ENCODE results near the gene SLC35F3. TPM values are rescaled to one million over a fixed set of nuclear protein-coding genes. Genes with fewer than 3 reads are reported as not detected.

SLC35F3 gene
- total RNA-seq, 2 experiments from 2014 or later, result 0.08 TPM; not detected in 1

GRCh38 chr1:234044079-234044478 lies 139.6 kb downstream of the SLC35F3 start:
- Histone ChIP-seq H3K27ac (ENCODE audit: low read depth in 1 of 2, low read length in 2 of 2) (no peak overlapping the region), H3K4me3 (ENCODE audit: low read length) (no peak overlapping the region), H3K9me3 (ENCODE audit: control insufficient read depth in 1 of 2, insufficient read depth in 1 of 2, low read length in 2 of 2) (peaks cover 1 to 3% of the 10 kb centered on the region in 2 experiments), H3K36me3 (ENCODE audit: insufficient read depth, low read length) (no peaks in the 10 kb centered on the region), H3K27me3 (ENCODE audit: control insufficient read depth in 1 of 2, insufficient read depth in 2 of 2, low read length in 2 of 2) (no peaks in the 10 kb centered on the region), H3K4me1 (ENCODE audit: insufficient read depth, low read length) (no peaks in the 10 kb centered on the region)
- ChIA-PET CTCF (interaction anchor here (1.4 kb wide), 1 partner anchor 10 kb away, joined by 3 read pairs; no protein-coding TSS in a partner anchor), POLR2A (no interaction called here)
- no peak for DNase-seq
- ATAC-seq (ENCODE audit: poor library complexity), result no peak
- Mint-ChIP-seq H3K27me3 (peaks cover 16% of the 10 kb centered on the region), H3K27ac (no peak overlapping the region), H3K36me3 (ENCODE audit: low read depth) (no peaks in the 10 kb centered on the region), H3K9me3 (peaks cover 8% of the 10 kb centered on the region), H3K4me1 (ENCODE audit: low read depth) (no peaks in the 10 kb centered on the region), H3K4me3 (no peak overlapping the region)
- intact Hi-C loops (cut with DNase I, micrococcal nuclease), result no loop called here
- no peak for TF ChIP-seq CTCF (IDR thresholded peaks at IDR 0.05)

GRCh38 chr1:234047123-234047522 lies 142.6 kb downstream of the SLC35F3 start:
- peaks cover 5% of the 10 kb centered on the region for H3K27me3 Mint-ChIP-seq
- H3K27ac Mint-ChIP-seq, result no peak overlapping the region
- intact Hi-C loops (cut with DNase I, micrococcal nuclease), result no loop called here
- H3K9me3 ChIP-seq (ENCODE audit: control insufficient read depth in 1 of 2, insufficient read depth in 1 of 2, low read length in 2 of 2), result peaks cover 3 to 4% of the 10 kb centered on the region in 2 experiments
- ChIA-PET POLR2A (no interaction called here), CTCF (no interaction called here)
- H3K4me3 Mint-ChIP-seq, result no peak overlapping the region
- no peaks in the 10 kb centered on the region for H3K36me3 ChIP-seq (ENCODE audit: insufficient read depth, low read length)
- H3K4me1 ChIP-seq (ENCODE audit: insufficient read depth, low read length), result no peaks in the 10 kb centered on the region
- no peak for TF ChIP-seq CTCF (IDR thresholded peaks at IDR 0.05)
- H3K27me3 ChIP-seq (ENCODE audit: control insufficient read depth in 1 of 2, insufficient read depth in 2 of 2, low read length in 2 of 2), result no peaks in the 10 kb centered on the region
- peaks cover 8% of the 10 kb centered on the region for H3K9me3 Mint-ChIP-seq
- H3K4me3 ChIP-seq (ENCODE audit: low read length), result no peak overlapping the region
- H3K27ac ChIP-seq (ENCODE audit: low read depth in 1 of 2, low read length in 2 of 2), result no peak overlapping the region
- H3K36me3 Mint-ChIP-seq (ENCODE audit: low read depth), result no peaks in the 10 kb centered on the region
- DNase-seq (no peak), ATAC-seq (ENCODE audit: poor library complexity) (no peak)
- H3K4me1 Mint-ChIP-seq (ENCODE audit: low read depth), result no peaks in the 10 kb centered on the region

DNA sequence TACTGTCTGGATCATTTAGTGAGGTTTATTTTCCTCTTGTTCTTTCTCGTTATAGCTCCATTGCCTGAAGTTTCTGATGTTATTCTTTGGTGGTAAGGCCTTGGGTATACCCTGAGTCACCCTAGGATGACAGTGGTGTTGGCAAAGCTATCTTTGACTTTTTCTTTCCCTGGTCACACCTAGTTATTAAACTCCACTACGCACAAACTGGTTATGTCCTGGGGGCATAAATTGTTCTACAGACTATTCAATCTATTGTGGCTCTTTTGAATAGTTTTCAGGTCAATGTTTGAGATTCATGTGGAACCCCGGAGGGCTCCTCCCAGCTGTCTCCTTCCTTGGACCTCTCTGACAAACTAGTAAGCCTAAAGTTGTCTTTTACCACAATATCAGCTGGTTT lies 157.7 kb downstream of the SLC35F3 start:
- Mint-ChIP-seq H3K4me1 (ENCODE audit: low read depth) (no peaks in the 10 kb centered on the region), H3K27ac (no peak overlapping the region), H3K36me3 (ENCODE audit: low read depth) (no peaks in the 10 kb centered on the region), H3K4me3 (no peak overlapping the region), H3K27me3 (peaks cover 25% of the 10 kb centered on the region), H3K9me3 (peaks cover 6% of the 10 kb centered on the region)
- DNase-seq, result no peak
- no peak for ATAC-seq (ENCODE audit: poor library complexity)
- intact Hi-C loops (cut with DNase I, micrococcal nuclease), result no loop called here
- no peak for TF ChIP-seq CTCF (IDR thresholded peaks at IDR 0.05)
- Histone ChIP-seq H3K4me1 (ENCODE audit: insufficient read depth, low read length) (peaks cover 4% of the 10 kb centered on the region), H3K27me3 (ENCODE audit: control insufficient read depth in 1 of 2, insufficient read depth in 2 of 2, low read length in 2 of 2) (peaks cover 0 to 4% of the 10 kb centered on the region in 2 experiments), H3K36me3 (ENCODE audit: insufficient read depth, low read length) (no peaks in the 10 kb centered on the region), H3K27ac (ENCODE audit: low read depth in 1 of 2, low read length in 2 of 2) (no peak overlapping the region), H3K4me3 (ENCODE audit: low read length) (no peak overlapping the region), H3K9me3 (ENCODE audit: control insufficient read depth in 1 of 2, insufficient read depth in 1 of 2, low read length in 2 of 2) (peaks cover 0 to 4% of the 10 kb centered on the region in 2 experiments)
- POLR2A ChIA-PET, result no interaction called here
- CTCF ChIA-PET, result no interaction called here

Measured in CD4-positive, alpha-beta T cell (primary cell).